GM18907 (cell line): Measurements from ENCODE around the gene CFAP68.
"Not testable (repeated sequence)": the region's sequence is repeated elsewhere in the genome, so short reads cannot be mapped to it uniquely, and the experiment has no call there.

Experiments
- ATAC-seq: cut with Tn5 transposase; IDR thresholded peaks from one replicate; pipeline ENCODE4 v1.9.1; 2021; ENCODE audit warnings: mild to moderate bottlenecking, moderate library complexity; ENCODE audit not compliant: unreplicated experiment

CFAP68 gene

GRCh38 chr11:111870113-111870512 lies 9.2 kb upstream of the CFAP68 start:
- ATAC-seq, result no peak

DNA sequence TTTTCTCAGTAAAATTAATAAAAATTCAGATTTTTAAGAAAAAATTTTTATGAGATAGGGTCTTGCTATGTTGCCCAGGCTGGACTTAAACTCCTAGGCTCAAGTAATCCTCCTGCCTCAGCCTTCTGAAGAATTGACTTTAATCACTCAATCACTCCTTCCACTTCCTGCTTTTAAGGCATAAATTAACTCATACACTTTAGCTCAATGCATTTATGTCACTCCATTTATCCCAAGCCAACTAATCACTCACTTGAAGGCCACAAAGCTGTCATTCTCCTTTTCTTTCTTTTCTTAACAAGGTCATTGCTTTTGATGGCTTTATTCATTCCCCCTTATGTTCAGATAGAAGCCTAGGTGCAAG lies 8.8 kb upstream of the CFAP68 start:
- peak; percentile 6 for ATAC-seq

- peak; percentile 90 for ATAC-seq
These were observed 8.3 kb upstream of the CFAP68 start, which contains the start of gene ALG9 for GRCh38 chr11:111870886-111871692. TSS of gene ALG9 (minus strand) at chr11:111871581. CDS start at chr11:111871482, 99 bp downstream.

DNA sequence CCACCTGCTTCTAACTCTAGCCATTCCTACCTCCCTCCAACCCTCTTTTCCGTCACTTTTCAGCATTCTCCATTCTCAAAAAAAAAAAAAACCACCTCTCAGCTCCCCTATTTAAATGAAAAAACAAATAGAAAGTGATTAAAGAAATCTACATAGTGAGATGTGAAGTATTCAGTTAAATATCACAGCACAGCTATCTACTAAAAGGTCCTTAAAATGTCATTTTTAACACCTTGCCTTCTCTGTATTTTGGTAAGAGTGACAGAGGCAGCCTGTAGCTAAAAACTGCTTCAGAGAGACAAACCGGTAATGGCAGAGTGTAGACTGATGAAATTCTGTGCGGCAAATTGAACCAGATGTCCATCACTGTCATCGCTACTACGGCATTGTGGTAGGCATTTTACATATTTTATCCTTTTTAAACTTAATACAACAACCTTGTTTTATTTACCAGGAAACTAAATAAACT lies 7.6 kb upstream of the CFAP68 start:
- no peak for ATAC-seq

GRCh38 chr11:111878385-111878848 lies 924 bp upstream of the CFAP68 start:
- ATAC-seq, result peak; percentile 22

DNA sequence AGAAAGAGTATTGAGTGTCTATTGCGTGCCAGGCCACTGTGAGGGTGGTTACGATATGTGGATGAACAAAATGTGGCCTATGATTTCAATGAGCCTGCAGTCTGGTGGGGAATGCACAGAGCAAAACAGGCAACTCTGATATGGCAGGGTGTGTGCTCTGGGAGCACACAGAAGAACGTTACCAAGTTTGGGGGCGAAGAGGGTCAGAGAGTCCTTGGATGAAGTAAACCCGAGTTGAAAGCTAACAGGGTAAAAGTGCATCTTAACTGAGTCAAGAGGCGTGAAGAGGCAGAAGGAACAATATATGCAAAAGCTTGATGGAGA lies 258 bp downstream of the CFAP68 start:
- ATAC-seq, result no peak

- no peak for ATAC-seq
These were observed 2.9 kb downstream of the CFAP68 start for GRCh38 chr11:111882202-111882601.

DNA sequence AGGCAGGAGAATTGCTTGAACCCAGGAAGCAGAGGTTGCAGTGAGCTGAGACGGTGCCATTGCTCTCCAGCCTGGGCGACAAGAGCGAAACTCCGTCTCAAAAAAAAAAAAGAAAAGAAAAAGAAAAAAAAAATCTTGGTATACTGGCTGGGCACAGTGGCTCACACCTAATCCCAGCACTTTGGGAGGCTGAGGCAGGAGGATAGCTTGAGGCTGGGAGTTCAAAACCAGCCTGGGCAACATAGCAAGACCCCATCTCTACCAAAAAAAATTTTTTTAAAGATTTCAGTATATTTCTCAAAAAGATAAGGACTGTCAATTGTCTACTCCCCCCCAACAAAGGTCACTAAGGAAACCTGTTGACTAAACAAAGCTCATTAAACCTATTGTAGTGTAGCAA lies 5.7 kb downstream of the CFAP68 start:
- ATAC-seq, result not testable (repeated sequence)

GRCh38 chr11:111886032-111886431 lies 6.7 kb downstream of the CFAP68 start:
- no peak for ATAC-seq

GRCh38 chr11:111886844-111887243 lies 7.5 kb downstream of the CFAP68 start:
- no peak for ATAC-seq

- no peak for ATAC-seq
These were observed 26.1 kb downstream of the CFAP68 start for GRCh38 chr11:111905411-111905810.

DNA sequence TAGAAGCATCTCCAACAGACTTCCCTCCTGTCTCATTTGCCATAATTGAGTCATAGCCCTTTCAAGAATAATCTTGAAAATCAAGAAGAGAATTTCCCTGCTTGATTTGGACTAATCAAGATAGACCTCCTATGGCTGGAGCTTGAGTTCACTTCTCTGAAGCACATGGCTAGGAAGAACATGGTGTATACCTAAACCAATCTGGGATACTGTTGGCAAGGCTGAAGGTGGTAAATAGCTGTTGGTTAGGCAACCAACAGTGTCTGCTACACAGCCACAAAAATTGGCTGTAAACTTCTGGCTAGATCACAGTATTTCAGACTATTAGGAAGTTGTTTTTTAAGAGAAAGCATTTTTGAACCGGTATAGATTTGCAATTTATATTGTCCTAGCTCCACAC lies 27.3 kb downstream of the CFAP68 start:
- ATAC-seq, result no peak

DNA sequence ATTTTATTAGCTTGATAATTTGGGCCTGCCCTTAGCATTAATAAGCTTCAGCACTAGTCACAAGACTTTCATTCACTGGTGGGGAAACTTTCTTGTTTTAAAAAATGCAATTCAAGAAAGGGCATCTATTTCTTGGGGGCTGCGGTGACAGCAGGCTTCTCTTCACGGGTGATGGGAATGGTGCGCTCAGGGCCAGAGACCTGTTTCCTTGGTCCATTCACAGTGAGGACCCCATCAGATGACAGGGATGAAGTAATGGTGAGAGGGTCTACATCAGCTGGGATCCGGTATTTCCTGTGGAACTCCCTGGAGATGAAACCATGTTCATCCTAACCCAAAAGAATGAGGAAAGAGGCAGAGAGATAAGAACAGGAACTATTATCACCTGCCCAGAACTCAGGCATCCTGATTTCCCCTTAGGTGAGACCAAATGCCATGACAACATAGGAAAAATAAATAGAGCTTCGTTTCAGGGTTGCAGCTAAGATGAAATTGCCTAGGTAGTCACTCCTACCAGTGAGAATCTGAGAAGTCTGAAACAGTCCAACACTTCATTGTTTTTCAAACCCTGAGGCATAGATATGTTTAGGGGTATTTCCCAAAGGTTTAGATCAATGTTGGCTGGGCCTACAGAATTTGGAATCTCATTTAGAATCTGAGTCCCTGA lies 29.4 kb downstream of the CFAP68 start:
- no peak for ATAC-seq

- no peak for ATAC-seq
These were observed 30.0 kb downstream of the CFAP68 start for GRCh38 chr11:111909378-111909777.

DNA sequence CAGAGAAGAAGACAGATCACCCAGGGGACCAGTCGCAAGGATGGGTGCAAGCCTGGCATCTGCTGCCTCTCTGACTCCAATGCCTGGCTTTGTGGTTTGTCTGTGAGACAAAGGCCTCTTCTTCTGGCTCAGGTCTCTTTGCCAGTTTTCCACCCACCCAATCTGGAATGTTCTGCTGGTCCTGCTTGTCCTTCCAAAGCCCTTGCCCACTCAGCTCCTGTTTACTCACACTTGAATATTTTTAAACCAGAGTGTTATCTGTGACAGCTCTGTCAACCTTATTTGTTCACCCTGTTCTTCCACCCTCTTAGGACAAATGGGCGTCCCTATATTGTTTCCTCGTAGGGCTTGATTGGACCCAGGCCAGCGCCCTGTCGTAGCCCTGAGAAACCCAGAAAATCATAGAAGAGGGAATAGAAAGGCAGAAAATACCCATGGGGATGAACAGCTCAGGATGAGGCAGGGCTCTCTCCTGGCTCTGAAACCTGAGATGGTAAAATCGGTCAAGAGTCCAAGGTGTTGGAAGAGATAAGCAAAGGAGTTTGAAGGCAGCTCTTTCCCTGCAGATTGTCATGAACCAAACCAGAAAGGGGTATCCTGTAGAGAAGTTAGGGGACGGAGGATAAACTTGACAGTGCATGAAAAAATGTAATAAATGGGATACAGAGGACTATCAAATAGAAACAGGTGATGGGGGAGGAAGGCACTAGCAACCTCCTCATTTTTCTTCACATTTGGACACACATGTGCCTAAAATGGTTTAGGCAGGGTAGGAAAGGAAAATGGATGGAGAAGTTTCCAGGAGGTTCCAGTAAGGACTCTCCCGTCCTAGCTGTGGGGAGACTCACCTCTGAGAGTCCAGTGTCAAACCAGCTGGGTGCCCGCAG lies 31.6 kb downstream of the CFAP68 start:
- ATAC-seq, result no peak

DNA sequence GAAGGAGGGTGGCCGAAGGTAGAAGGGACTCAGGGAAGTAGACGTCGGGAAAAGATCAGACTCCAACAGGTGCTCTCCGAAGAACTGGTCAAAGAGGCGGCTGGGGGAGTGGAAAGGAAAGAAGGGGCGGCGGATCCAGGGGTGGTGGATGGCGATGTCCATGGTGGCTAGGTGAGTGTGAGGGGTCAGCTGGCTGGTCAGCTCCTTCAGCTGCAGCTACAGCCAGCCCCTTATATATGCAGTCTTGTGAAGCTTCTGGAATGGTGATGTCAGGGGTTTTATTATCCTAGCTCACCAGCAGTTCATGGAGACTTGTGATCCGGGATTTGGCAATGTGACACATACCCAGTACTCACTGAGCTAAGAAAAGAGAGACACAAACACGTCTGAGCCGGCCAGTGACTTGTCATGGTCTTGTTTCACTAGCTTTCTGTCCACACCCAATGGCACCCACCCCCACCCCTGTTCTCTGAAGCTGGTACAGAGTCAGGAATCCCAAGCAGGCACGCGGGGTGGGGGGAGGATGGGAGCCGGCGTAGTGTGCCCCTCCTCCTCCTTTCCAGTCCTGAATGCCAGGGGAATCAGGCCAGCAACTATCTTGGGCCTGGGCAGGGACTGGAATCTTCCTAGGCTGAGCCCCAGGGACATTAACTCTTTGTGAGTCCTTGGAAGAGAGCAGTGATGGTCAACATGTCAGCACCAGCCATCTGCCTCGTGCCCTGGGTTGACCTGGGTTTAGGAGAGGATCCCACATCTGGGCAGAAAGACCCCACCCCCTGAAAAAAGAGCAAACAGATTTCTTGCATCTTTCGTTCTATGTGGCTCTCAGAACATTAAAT lies 32.4 kb downstream of the CFAP68 start, which contains the start of gene CRYAB:
CRYAB (minus strand) TSS at position 208 of the 839 bp plus-strand sequence; CDS start at position 162, 46 bp downstream.
- ATAC-seq, result no peak

DNA sequence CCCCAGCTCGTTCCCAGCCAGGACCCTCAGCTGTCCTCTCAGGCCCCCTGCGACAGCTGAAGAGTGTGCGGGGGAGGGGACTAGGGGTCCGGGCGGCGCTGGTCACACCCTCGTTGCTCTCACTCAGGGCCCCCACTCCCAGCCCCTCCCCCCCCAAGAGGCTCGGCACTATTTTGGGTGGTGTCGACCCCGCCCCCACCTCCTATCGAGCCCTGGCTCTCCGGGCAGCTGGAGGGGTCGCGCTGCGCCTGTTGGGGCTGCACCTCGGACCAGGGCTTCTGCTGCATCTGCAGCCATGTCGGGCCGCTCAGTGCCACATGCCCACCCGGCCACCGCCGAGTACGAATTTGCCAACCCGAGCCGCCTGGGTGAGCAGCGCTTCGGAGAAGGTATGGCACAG lies 33.2 kb downstream of the CFAP68 start, which contains the start of gene HSPB2:
HSPB2 (plus strand) TSS at position 200 of the 400 bp plus-strand sequence; CDS start at position 296, 96 bp downstream.
- no peak for ATAC-seq

- no peak for ATAC-seq
These were observed 33.9 kb downstream of the CFAP68 start for GRCh38 chr11:111913031-111913861.

- no peak for ATAC-seq
These were observed 34.7 kb downstream of the CFAP68 start for GRCh38 chr11:111913997-111914396.
